MM.1S (cell line): Measurements from ENCODE around the gene CSKMT.

Experiments used
- CTCF ChIP-seq: fragments of 300-600 bp; sonication (generic); IDR thresholded peaks from 2 replicates; pipeline ENCODE4 v1.5.1; 2016; ENCODE audit warnings: antibody characterized with exemption, low read length, mixed read lengths
- EZH2 ChIP-seq: fragments of 300-600 bp; sonication (generic); optimal IDR thresholded peaks from 2 replicates; pipeline ENCODE3; 2017; ENCODE audit warnings: low read depth, mild to moderate bottlenecking, antibody characterized with exemption, low read length, mixed read lengths

DNA sequence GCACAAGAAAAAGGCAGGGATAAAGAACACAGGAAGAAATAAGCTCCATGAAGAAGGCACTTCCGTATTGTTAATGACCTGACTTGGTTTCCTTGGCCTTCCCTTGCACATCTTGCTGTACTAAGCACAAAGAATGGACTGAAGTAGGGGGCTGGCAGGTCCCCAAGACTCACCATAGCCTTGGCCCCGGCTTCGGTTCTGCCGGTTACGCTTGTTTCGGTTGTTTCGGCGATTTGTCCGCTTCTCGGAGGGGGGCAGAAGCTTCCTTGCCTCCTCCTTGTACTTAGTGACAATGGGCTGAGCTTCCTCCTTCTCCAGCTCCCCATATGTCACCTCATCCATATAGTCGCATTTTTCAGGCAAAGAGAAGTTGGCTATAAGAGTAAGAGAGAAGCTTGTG lies 51.7 kb downstream of the CSKMT start:
- TF ChIP-seq EZH2 (no peak), CTCF (no peak)
